ENCODE data around the gene ZNF385A. TPM values are rescaled to one million over a fixed set of nuclear protein-coding genes. Genes with fewer than 3 reads are reported as not detected.
A peak's percentile ranks its signal among the peaks of the same experiment; 100 is the strongest.

The ZNF385A gene
- total RNA-seq, 1 experiment from 2014 or later, result 17.5 TPM

- no peak for DNase-seq (ENCODE audit: low spot score)
- Histone ChIP-seq H3K27ac (ENCODE audit: low read depth, low read length, poor library complexity, severe bottlenecking) (no peak overlapping the region), H3K36me3 (ENCODE audit: insufficient read depth, low read length, poor library complexity, severe bottlenecking) (no peaks in the 10 kb centered on the region), H3K4me3 (ENCODE audit: low read depth, low read length, poor library complexity, severe bottlenecking) (no peak overlapping the region), H3K4me1 (ENCODE audit: insufficient read depth, low read length, poor library complexity, severe bottlenecking) (peaks cover 19% of the 10 kb centered on the region), H3K27me3 (replicated peaks; ENCODE audit: insufficient read depth, low read depth, low read length, poor library complexity) (no peaks in the 10 kb centered on the region), H3K9me3 (ENCODE audit: low read depth, low read length, poor library complexity, severe bottlenecking) (no peaks in the 10 kb centered on the region)
- TF ChIP-seq CTCF (conservative IDR thresholded peaks at IDR 0.05; ENCODE audit: low read depth, low read length) (no peak), EZH2 (IDR thresholded peaks at IDR 0.05; ENCODE audit: borderline replicate concordance, low read depth, low read length, poor library complexity, severe bottlenecking) (no peak)
- BruUV-seq (replicated peaks), result no TSS peak
- ChIA-PET POLR2A (ENCODE audit: low non-redundant PET) (no interaction called here), CTCF (no interaction called here)
- intact Hi-C loops (cut with micrococcal nuclease; ENCODE audit: unreplicated experiment), result loop anchor here (10.0 kb wide), 1 partner anchor 392 kb away; the partner anchor contains the start of gene HOXC10
Observed at GRCh38 chr12:54377007-54377406, 7.5 kb downstream of the ZNF385A start.

- H3K4me1 ChIP-seq (ENCODE audit: insufficient read depth, low read length, poor library complexity, severe bottlenecking), result peaks cover 23% of the 10 kb centered on the region
- H3K9me3 ChIP-seq (ENCODE audit: low read depth, low read length, poor library complexity, severe bottlenecking), result no peaks in the 10 kb centered on the region
- no peaks in the 10 kb centered on the region for H3K36me3 ChIP-seq (ENCODE audit: insufficient read depth, low read length, poor library complexity, severe bottlenecking)
- no peak for DNase-seq (ENCODE audit: low spot score)
- TF ChIP-seq CTCF (conservative IDR thresholded peaks at IDR 0.05; ENCODE audit: low read depth, low read length), result no peak
- TF ChIP-seq EZH2 (IDR thresholded peaks at IDR 0.05; ENCODE audit: borderline replicate concordance, low read depth, low read length, poor library complexity, severe bottlenecking), result no peak
- no peak overlapping the region for H3K4me3 ChIP-seq (ENCODE audit: low read depth, low read length, poor library complexity, severe bottlenecking)
- no peak overlapping the region for H3K27ac ChIP-seq (ENCODE audit: low read depth, low read length, poor library complexity, severe bottlenecking)
- POLR2A ChIA-PET (ENCODE audit: low non-redundant PET), result no interaction called here
- intact Hi-C loops (cut with micrococcal nuclease; ENCODE audit: unreplicated experiment), result loop anchor here (10.0 kb wide), 1 partner anchor 392 kb away; the partner anchor contains the start of gene HOXC10
- no peaks in the 10 kb centered on the region for H3K27me3 ChIP-seq (replicated peaks; ENCODE audit: insufficient read depth, low read depth, low read length, poor library complexity)
- BruUV-seq (replicated peaks), result no TSS peak
- CTCF ChIA-PET, result no interaction called here
Observed at GRCh38 chr12:54376596-54376995, 7.9 kb downstream of the ZNF385A start.

- no TSS peak for BruUV-seq (replicated peaks)
Observed at GRCh38 chr12:54375259-54375579, 9.3 kb downstream of the ZNF385A start.

More at GRCh38 chr12:54375259-54375579, 9.3 kb downstream of the ZNF385A start:
- no peak for DNase-seq (ENCODE audit: low spot score)
- H3K27ac ChIP-seq (ENCODE audit: low read depth, low read length, poor library complexity, severe bottlenecking), result peak overlapping the region; percentile 46
- CTCF ChIA-PET, result no interaction called here
- H3K27me3 ChIP-seq (replicated peaks; ENCODE audit: insufficient read depth, low read depth, low read length, poor library complexity), result no peaks in the 10 kb centered on the region
- TF ChIP-seq CTCF (conservative IDR thresholded peaks at IDR 0.05; ENCODE audit: low read depth, low read length) (no peak), EZH2 (IDR thresholded peaks at IDR 0.05; ENCODE audit: borderline replicate concordance, low read depth, low read length, poor library complexity, severe bottlenecking) (no peak)
- POLR2A ChIA-PET (ENCODE audit: low non-redundant PET), result no interaction called here
- H3K4me1 ChIP-seq (ENCODE audit: insufficient read depth, low read length, poor library complexity, severe bottlenecking), result peaks cover 36% of the 10 kb centered on the region
- intact Hi-C loops (cut with micrococcal nuclease; ENCODE audit: unreplicated experiment), result loop anchor here (10.0 kb wide), 1 partner anchor 390 kb away; the partner anchor contains the start of gene HOXC10
- no peak overlapping the region for H3K4me3 ChIP-seq (ENCODE audit: low read depth, low read length, poor library complexity, severe bottlenecking)
- no peaks in the 10 kb centered on the region for H3K36me3 ChIP-seq (ENCODE audit: insufficient read depth, low read length, poor library complexity, severe bottlenecking)
- no peaks in the 10 kb centered on the region for H3K9me3 ChIP-seq (ENCODE audit: low read depth, low read length, poor library complexity, severe bottlenecking)

Data from A673 (cell line).